ENCODE results near the gene EYA4.

EYA4 gene

GRCh38 chr6:133526436-133526835, 285.3 kb downstream of the EYA4 start:
- H3K4me3 ChIP-seq (ENCODE audit: low read depth, low read length): no peak overlapping the region
- no peak for TF ChIP-seq CTCF (IDR thresholded peaks at IDR 0.05; ENCODE audit: low read depth, low read length)

GRCh38 chr6:133528566-133528965, 287.4 kb downstream of the EYA4 start:
- H3K4me3 ChIP-seq (ENCODE audit: low read depth, low read length): no peak overlapping the region
- TF ChIP-seq CTCF (IDR thresholded peaks at IDR 0.05; ENCODE audit: low read depth, low read length): no peak

- no peak for TF ChIP-seq CTCF (IDR thresholded peaks at IDR 0.05; ENCODE audit: low read depth, low read length)
- H3K4me3 ChIP-seq (ENCODE audit: low read depth, low read length): no peak overlapping the region
Observed at GRCh38 chr6:133532908-133533307, 291.8 kb downstream of the EYA4 start.

- no peak for TF ChIP-seq CTCF (IDR thresholded peaks at IDR 0.05; ENCODE audit: low read depth, low read length)
- no peak overlapping the region for H3K4me3 ChIP-seq (ENCODE audit: low read depth, low read length)
Observed at GRCh38 chr6:133539502-133540259, 298.5 kb downstream of the EYA4 start.

- H3K4me3 ChIP-seq (ENCODE audit: low read depth, low read length): no peak overlapping the region
- TF ChIP-seq CTCF (IDR thresholded peaks at IDR 0.05; ENCODE audit: low read depth, low read length): no peak
Observed at GRCh38 chr6:133540361-133540760, 299.2 kb downstream of the EYA4 start.

- no peak overlapping the region for H3K4me3 ChIP-seq (ENCODE audit: low read depth, low read length)
- TF ChIP-seq CTCF (IDR thresholded peaks at IDR 0.05; ENCODE audit: low read depth, low read length): no peak
Observed at GRCh38 chr6:133541040-133541439, 299.9 kb downstream of the EYA4 start.

GRCh38 chr6:133542056-133542821, 301.1 kb downstream of the EYA4 start:
- no peak overlapping the region for H3K4me3 ChIP-seq (ENCODE audit: low read depth, low read length)
- TF ChIP-seq CTCF (IDR thresholded peaks at IDR 0.05; ENCODE audit: low read depth, low read length): no peak

Data from WI38 (cell line).